Endothelial cell of umbilical vein (primary cell): ENCODE results near the gene OXSR1.

Experiments used
- EZH2 ChIP-seq: IDR thresholded peaks from 2 replicates; pipeline ENCODE4 v1.6.1; 2012; ENCODE audit warnings: borderline replicate concordance, low read depth, mild to moderate bottlenecking, moderate library complexity, low read length, inconsistent platforms; ENCODE audit not compliant: severe bottlenecking
- FOS ChIP-seq: IDR thresholded peaks from 2 replicates; pipeline ENCODE4 v1.6.1; 2011; ENCODE audit warnings: mild to moderate bottlenecking, low read length, moderate library complexity, borderline replicate concordance; ENCODE audit not compliant: insufficient read depth
- GATA2 ChIP-seq: IDR thresholded peaks from 2 replicates; pipeline ENCODE4 v1.7.0; 2011; ENCODE audit warnings: low read depth, mild to moderate bottlenecking, moderate library complexity, mixed read lengths, low read length; ENCODE audit not compliant: insufficient read length, insufficient read depth
- JUN ChIP-seq: IDR thresholded peaks from 2 replicates; pipeline ENCODE4 v1.6.1; 2011; ENCODE audit warnings: borderline replicate concordance, low read depth; ENCODE audit not compliant: insufficient read length, insufficient read depth
- MAX ChIP-seq: IDR thresholded peaks from 2 replicates; pipeline ENCODE4 v1.6.1; 2011; ENCODE audit not compliant: insufficient read depth, insufficient read length
- MYC ChIP-seq: IDR thresholded peaks from one replicate; pipeline ENCODE4 v1.6.1; 2011; ENCODE audit warnings: mild to moderate bottlenecking, low read depth, low read length
- POLR2A ChIP-seq: IDR thresholded peaks from 2 replicates; pipeline ENCODE4 v1.6.1; 2012; ENCODE audit warnings: low read depth, mild to moderate bottlenecking, control low read depth, low read length
- POLR2AphosphoS5 ChIP-seq: IDR thresholded peaks from 2 replicates; pipeline ENCODE4 v1.6.1; 2012; ENCODE audit warnings: low read depth, mild to moderate bottlenecking, control low read depth, low read length, moderate library complexity; ENCODE audit not compliant: insufficient read depth
- TF ChIP-seq, protein P1 (sequence below), 2 donors: IDR thresholded peaks; 1 replicate in 1 of 2; 2 replicates in 1 of 2; pipeline ENCODE4 v1.5.1; 2011; ENCODE audit warnings: low read length in 2 of 2, mild to moderate bottlenecking in 2 of 2, moderate library complexity in 2 of 2, control low read depth in 1 of 2, inconsistent platforms in 1 of 2, low read depth in 1 of 2; ENCODE audit not compliant: insufficient read depth in 1 of 2; ENCODE audit errors: extremely low read depth in 1 of 2

- TF ChIP-seq, protein P1, sequence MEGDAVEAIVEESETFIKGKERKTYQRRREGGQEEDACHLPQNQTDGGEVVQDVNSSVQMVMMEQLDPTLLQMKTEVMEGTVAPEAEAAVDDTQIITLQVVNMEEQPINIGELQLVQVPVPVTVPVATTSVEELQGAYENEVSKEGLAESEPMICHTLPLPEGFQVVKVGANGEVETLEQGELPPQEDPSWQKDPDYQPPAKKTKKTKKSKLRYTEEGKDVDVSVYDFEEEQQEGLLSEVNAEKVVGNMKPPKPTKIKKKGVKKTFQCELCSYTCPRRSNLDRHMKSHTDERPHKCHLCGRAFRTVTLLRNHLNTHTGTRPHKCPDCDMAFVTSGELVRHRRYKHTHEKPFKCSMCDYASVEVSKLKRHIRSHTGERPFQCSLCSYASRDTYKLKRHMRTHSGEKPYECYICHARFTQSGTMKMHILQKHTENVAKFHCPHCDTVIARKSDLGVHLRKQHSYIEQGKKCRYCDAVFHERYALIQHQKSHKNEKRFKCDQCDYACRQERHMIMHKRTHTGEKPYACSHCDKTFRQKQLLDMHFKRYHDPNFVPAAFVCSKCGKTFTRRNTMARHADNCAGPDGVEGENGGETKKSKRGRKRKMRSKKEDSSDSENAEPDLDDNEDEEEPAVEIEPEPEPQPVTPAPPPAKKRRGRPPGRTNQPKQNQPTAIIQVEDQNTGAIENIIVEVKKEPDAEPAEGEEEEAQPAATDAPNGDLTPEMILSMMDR (IDR thresholded peaks at IDR 0.05; ENCODE audit: extremely low read depth in 1 of 2, insufficient read depth in 1 of 2, low read depth in 1 of 2, low read length in 2 of 2) = no peak
- no peak for TF ChIP-seq POLR2A
- no peak for TF ChIP-seq POLR2AphosphoS5
- TF ChIP-seq MAX = no peak
- TF ChIP-seq EZH2 = no peak
- TF ChIP-seq JUN = no peak
- TF ChIP-seq GATA2 = no peak
- TF ChIP-seq MYC = no peak
- TF ChIP-seq FOS = no peak
Observed at GRCh38 chr3:38254872-38255271, 89.5 kb downstream of the OXSR1 start.
